HG02973 (cell line): Measurements from ENCODE around the gene CTPS1.

Source experiments
- ATAC-seq: cut with Tn5 transposase; IDR thresholded peaks from one replicate; pipeline ENCODE4 v1.9.1; 2021; ENCODE audit warnings: moderate library complexity; ENCODE audit not compliant: unreplicated experiment

CTPS1 gene

GRCh38 chr1:41022424-41022823 lies 42.9 kb downstream of the CTPS1 start:
- ATAC-seq, result no peak

GRCh38 chr1:41023279-41023990 lies 43.9 kb downstream of the CTPS1 start:
- ATAC-seq, result no peak

- ATAC-seq, result no peak
Observed at GRCh38 chr1:41024953-41025352, 45.5 kb downstream of the CTPS1 start.

- no peak for ATAC-seq
Observed at GRCh38 chr1:41025979-41026819, 46.7 kb downstream of the CTPS1 start.

- ATAC-seq, result no peak
Observed at GRCh38 chr1:41028034-41028642, 48.6 kb downstream of the CTPS1 start.

GRCh38 chr1:41030872-41031616 lies 51.5 kb downstream of the CTPS1 start:
- ATAC-seq, result no peak

- no peak for ATAC-seq
Observed at GRCh38 chr1:41032147-41032546, 52.7 kb downstream of the CTPS1 start.

- ATAC-seq, result no peak
Observed at GRCh38 chr1:41033272-41033671, 53.8 kb downstream of the CTPS1 start.

- ATAC-seq, result no peak
Observed at GRCh38 chr1:41037116-41037903, 57.8 kb downstream of the CTPS1 start.

GRCh38 chr1:41038110-41038509 lies 58.6 kb downstream of the CTPS1 start:
- no peak for ATAC-seq

GRCh38 chr1:41041614-41042270 lies 62.2 kb downstream of the CTPS1 start:
- ATAC-seq, result no peak

- ATAC-seq, result no peak
Observed at GRCh38 chr1:41044187-41044586, 64.7 kb downstream of the CTPS1 start.

- no peak for ATAC-seq
Observed at GRCh38 chr1:41045740-41046139, 66.2 kb downstream of the CTPS1 start.

- ATAC-seq, result no peak
Observed at GRCh38 chr1:41046347-41046775, 66.9 kb downstream of the CTPS1 start.

- ATAC-seq, result no peak
Observed at GRCh38 chr1:41048540-41048939, 69.0 kb downstream of the CTPS1 start.

GRCh38 chr1:41051022-41051421 lies 71.5 kb downstream of the CTPS1 start:
- no peak for ATAC-seq

GRCh38 chr1:41053316-41053715 lies 73.8 kb downstream of the CTPS1 start:
- no peak for ATAC-seq

- ATAC-seq, result no peak
Observed at GRCh38 chr1:41056907-41057306, 77.4 kb downstream of the CTPS1 start.
